GM21367 (cell line): ENCODE results near the gene KLHL35.

Source experiments
- ATAC-seq: cut with Tn5 transposase; IDR thresholded peaks from one replicate; pipeline ENCODE4 v1.9.1; 2021; ENCODE audit not compliant: unreplicated experiment

Gene KLHL35

DNA sequence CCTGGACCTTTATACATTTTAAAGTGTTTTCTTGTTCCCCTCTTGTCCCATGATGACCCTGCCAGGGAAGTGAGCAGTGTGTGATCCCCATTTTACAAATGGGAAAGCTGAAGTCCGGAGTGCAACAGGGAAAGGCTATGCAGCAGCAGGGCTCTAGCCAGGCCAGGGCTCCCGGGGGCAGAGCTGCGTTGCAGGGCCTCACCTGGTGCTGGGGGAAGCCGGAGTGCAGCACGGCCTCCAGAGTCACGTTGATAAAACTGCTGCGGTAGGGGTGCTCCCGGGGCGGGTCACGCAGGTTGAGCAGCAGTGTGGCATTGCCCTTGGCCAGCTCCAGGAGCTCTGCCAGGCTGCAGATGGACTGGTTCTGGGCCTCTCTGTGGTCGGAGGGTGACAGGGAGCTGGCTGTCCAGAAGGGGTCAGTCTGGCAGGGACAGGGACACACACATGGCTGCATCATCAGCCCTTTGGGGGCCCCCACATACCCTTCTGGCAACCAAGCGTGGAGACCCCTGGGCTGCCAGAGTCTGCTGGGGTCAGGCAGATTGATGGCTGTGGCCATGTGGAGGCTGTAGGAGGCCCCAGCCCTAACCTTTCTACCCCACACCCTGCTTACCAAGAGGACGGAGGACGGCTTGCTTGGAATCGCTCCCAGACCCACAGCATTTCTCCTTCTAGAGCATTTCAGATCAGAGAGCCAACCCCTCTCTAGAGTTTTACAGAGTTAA lies 9.3 kb upstream of the KLHL35 start:
- ATAC-seq: no peak

- ATAC-seq: no peak
These were observed 8.8 kb upstream of the KLHL35 start for GRCh38 chr11:75441804-75442132.

DNA sequence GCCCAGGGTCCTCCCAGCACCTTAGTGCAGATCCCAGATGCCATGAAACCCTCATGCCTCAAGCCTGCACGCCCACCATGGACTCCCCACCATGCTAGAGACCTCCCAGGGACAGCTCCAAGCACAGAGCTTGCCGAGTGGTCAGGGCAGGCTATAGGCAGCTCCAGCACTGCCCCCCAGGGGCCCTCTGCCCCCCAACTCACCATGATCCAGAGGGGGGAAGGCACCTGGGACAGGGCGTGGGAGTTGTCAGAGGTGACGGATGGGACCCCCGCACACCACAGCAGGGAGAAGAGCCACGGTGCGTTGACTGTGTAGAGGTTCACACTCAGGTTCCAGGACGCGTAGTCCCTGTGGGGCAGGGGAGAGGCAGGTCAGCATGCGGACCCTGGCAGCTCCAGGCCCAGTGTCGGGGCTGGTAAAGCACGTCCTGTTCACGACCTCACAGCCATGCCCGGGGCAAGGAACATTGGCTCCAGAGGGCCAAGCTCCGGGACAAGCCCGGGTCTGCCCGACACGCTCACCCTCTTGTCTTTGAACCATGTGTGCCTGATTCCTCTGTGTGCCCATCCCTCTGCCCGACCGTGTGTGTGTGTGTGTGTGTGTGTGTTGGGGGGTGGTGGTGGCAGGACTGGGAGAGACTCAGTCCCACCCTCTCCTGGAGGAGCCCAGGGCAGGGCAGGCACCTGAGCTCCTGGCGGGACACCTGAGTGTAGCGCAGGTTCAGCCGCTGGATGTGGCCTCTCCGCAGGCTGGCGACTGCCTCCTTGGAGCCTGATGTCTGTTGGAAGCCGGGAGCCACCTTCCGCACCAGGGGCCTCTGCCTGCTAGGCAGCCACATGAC lies 8.2 kb upstream of the KLHL35 start:
- no peak for ATAC-seq

DNA sequence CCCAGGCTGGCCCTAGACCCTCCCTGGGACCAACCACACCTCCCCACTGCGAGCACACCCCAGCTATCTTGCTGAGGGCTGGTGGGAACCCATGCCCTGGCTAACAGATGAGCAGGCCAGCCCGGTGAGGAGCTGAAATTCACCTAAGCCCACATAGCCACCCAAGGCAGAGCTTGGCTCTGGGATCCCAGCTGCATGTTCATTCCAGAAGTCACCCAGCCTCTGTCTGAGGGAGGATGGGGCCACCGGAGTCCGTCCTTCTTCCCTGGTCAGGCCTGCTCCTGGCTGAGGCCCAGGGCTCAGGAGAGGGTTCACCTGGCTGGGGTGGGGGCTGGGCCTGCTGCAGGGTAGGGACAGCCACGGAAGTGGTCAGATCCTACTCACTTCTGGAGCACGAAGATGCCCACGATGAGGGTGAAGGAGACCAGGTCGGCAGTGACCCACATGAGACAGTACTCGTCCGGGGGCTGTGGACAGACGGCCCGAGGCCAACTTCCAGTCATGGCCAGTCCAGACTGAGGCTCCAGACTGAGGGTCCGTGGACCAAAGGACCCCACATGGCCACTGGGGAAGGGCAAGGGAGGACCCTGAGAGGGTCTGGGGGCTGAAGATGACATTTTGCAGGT lies 6.6 kb upstream of the KLHL35 start:
- no peak for ATAC-seq

- ATAC-seq: no peak
These were observed 6.0 kb upstream of the KLHL35 start for GRCh38 chr11:75439026-75439425.

DNA sequence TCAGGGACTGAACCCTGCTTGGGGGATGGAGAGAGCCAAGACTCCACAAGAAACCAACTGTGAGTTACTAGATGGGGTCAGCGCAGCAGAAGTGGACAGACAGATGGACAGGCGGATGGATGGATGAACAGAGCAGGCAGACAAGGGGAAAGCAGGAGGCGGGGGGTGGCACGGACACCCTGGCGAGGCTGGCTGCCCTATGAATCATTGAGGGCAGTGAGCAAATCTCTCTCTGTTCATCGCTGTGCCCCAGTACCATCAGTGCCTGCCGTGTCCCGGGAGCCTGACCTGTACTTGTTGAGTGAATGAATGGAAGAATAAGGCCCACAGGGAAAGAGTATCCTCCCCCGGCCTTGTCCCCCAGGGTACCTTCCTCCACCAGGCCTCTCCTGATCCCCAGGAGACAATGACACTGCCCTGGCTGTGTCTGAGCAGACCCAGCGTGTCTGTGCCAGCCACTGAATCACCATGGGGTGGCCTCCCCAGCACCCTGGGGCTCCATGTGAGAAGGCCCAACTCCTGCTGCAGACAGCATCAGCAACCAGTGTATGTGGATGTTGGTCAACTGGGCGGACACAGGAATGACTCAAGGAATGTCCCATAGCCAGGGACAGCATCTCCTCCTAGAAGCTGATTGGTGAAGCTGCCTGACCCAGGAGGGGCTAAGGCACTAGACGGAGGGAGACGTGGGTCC lies 5.1 kb upstream of the KLHL35 start:
- no peak for ATAC-seq

DNA sequence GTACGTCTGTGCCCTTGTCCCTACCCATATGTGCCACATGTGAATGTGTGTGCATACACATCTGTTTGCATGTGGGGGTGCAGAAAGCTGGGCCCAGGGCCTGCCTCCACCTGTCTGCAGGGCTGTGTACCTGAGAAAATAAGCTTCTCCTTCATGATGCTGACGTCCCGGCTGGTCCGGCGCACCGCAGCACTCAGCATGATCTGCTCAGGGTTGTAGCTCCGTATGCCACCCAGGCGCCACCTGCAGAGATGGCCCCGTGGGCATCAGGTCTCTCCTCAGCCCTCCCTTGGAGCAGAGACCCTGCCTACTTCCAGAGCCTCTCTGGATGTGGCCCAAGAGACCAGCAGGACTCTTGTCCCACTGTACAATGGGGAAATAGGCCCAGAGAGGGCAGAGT lies 3.8 kb upstream of the KLHL35 start:
- no peak for ATAC-seq

GRCh38 chr11:75435571-75435925 lies 2.5 kb upstream of the KLHL35 start:
- no peak for ATAC-seq

DNA sequence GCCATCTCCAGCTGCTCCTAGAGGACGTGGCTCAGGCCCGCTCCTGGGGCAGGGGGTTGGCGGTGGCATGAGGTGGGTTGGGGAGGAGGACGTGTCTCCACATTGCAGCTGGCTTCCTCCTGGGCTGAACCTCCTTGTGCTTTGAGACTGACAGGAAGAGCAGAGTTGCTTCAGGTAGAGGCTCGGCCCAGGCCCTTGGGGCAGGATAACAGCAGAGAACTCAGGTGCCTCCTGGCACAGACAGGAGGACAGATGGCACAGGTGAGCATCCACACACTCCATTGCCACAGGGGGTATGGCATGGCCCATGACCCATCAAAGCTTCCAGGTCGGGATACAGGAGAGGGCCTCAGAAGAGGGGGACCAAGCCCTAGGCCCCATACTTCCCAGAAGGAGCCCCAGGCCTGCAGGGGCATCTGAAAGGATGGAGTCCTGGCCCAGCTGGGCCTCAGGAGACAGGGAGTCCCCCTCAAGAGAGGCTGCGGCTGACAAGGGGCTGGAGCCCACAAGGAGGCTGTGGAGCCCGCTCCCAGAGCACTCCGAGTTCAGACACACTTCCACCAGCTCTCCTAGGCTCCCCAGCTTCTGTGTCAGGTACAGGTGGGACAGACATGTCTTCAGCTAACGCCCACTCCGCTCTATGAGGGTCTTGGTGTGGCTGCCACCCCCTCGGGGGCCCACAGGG lies 2.0 kb upstream of the KLHL35 start:
- no peak for ATAC-seq

DNA sequence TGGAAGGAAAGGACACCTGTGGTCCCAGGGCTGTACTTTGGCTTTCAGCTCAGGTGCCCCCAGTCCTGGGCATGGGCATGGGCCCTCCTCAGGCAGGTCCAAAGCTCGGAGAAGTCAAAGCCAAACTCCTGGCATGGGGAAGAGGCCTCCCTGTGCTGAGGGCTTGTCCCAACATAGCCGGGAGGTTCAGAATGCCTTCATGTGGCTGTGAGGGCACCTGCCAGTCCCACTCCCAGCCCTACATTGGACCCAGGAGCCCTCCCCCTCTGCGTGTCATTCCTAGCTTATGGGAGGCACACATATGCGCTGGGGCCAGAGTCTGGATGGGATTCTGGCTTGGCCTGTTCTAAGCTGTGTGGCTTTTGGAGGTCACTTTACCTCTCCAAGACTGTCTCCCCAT lies 1.0 kb upstream of the KLHL35 start:
- no peak for ATAC-seq

DNA sequence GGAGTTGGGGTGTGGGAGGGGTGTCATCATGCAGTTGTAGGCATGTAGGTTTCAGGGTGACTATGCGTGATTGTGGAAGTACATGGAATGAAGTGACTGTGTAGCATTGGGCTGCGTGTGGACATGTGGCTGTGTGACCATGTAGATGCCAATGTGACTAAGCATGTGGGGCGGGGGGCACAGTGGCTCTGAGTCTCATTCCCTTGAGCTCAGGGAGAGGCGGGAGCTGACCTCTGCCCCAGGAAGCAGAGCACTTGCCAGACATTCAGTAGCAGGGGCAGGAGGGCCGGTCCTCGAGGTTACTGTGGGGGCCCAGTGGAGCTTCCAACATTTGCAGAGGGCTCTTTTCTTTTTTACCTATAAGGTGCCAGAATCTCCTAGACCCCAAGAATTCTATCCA lies 440 bp upstream of the KLHL35 start:
- no peak for ATAC-seq

GRCh38 chr11:75431533-75432525 lies 1.2 kb downstream of the KLHL35 start:
- ATAC-seq: no peak

DNA sequence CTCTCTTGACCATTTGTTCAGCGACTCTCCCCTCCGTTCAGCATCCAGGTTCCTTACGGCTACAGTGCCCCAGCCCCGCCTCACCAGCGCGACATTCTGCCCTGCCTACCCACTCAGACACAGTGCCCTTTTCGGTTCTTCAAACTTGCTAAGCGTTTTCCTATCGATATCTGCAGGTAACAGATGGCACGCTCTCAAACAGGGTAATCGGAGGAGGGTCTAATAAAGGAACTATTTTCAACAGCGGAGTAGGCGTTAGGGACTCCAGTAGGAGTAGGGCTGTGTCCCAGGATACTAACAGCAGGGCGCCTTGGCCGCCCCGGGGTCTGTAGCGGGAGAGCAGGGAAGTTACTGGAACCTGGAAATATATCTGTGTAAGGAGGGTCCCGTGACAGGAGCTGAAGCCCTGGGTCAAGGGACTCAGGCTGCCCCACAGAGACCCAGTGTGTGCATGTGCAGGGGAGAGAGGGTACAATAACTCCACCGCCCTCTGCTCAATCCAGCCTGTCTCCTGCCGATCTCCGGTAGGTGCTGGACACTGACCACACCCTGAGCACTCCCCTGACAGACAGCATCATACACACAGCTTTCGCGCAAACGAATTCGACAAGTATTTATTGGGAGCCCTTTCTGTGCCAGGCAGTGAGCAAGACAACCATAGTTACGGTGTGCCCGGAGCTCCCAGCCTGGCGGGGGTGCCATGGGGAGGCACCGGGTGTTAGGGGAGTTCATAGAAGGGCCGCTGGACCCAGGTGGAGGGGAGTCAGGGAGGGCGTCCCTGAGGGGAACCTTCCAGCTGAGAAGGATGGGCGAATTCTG lies 2.1 kb downstream of the KLHL35 start:
- no peak for ATAC-seq

DNA sequence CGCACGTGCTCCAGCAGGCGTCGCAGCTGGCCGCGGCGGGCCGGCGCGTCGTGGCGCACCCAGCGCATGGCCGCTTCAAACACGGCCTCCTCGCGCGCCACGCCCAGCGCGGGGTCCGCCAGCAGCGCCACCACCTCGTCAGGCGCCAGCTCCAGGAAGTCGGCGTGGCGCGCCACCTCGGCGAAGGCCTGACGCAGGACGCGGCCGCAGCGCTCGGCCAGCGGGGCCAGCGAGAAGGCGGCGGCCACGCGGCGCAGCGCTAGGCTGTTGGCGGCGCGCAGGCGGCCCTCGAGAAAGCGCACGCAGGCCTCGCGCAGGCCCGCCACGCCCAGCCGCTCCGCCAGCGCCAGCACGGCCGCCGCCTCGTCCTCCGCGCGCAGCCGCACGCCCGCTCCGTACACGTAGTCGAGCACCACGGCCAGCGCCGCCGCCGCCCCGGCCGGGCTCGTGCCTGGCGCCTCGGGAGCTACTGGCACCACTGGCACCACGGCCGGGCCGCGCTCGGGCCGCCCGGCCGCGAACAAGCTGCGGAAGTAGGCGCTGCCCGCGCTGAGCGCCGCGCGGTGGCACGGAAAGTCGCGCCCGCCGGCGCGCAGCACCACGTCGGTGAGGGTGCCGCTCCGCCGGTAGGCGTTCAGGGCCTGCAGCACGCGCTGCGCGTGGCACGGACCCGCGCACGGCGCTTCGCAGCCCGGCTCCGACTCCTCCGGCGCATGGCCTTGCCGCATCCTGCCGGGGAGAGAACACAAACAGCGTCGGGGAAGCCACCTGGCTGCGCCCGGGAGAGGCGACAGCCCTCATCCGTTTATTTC lies 2.9 kb downstream of the KLHL35 start:
- no peak for ATAC-seq

- ATAC-seq: no peak
These were observed 3.4 kb downstream of the KLHL35 start for GRCh38 chr11:75429641-75429901.

DNA sequence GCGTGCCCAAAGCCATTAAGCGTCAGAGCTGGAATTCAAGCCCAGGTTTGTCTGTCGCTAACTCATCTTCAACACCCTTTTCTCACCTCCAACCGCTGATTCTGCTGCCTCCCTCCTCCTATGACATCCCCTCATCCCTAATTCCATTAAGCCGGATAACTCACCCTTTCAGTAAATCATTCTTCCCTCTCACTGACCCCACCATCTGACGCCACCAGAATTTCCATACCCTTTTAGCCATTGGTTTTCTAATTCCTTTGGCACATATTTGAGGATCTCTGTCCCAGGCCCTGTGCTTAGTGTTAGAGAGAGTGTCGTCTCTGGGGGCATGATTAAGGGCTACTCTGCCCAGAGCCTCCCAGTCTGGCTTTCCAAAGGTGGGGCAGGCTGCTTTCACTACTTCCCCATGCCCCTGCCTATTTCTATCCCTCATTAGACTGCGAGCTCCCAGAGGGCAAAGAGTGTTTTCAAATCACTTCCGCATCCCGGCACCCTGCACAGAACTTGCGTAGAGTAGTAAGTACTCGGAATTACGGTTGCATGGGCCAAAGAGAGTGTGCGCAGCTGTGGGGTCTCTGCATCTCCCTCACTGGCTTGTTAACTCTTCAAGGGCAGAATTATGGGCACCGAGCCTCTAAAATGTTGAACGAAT lies 3.9 kb downstream of the KLHL35 start:
- ATAC-seq: no peak

DNA sequence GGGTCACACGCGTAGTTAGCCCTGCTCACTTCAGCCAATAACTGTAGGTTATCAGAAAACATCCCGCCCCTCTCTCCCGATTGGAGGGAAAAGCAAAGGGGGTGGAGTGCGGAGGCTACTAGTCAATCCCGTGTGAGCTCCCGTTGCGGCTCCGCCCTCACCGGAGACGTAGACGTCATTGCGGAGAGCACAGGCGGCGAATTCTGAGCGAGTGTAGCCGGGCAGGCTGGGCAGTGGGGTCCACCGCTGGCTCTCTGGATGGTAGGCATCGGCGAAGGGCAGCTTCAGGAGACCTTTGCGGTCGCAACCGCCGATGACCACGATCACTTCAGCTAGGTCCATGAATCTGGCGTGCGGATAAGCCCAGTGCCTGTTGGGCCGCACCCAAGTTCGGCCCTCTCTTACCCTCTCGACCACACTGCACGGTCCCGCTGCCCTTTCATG lies 4.7 kb downstream of the KLHL35 start:
- no peak for ATAC-seq

- ATAC-seq: no peak
These were observed 5.8 kb downstream of the KLHL35 start for GRCh38 chr11:75427181-75427580.
